ENCODE results near the gene CCDC158.

DNA sequence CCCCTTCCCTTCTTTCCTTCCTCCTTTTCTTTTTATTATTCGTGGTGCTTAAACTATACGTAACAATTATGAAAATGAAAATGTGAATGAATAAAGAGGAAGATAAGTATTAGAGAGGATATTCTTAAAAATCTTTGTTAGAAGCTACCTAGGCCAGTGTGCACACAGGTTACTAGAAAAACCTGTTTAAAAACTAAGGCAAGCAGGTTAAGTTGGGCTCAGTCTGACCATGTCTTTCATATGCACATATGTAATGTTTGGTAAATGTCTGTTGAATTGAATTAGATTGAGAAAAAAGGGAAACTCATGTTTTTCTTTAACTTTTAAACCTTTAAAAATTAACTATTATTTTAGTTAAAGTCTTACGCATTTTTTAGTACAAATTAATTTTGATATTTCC, 21.9 kb upstream of the CCDC158 start:
- TF ChIP-seq, protein P1, sequence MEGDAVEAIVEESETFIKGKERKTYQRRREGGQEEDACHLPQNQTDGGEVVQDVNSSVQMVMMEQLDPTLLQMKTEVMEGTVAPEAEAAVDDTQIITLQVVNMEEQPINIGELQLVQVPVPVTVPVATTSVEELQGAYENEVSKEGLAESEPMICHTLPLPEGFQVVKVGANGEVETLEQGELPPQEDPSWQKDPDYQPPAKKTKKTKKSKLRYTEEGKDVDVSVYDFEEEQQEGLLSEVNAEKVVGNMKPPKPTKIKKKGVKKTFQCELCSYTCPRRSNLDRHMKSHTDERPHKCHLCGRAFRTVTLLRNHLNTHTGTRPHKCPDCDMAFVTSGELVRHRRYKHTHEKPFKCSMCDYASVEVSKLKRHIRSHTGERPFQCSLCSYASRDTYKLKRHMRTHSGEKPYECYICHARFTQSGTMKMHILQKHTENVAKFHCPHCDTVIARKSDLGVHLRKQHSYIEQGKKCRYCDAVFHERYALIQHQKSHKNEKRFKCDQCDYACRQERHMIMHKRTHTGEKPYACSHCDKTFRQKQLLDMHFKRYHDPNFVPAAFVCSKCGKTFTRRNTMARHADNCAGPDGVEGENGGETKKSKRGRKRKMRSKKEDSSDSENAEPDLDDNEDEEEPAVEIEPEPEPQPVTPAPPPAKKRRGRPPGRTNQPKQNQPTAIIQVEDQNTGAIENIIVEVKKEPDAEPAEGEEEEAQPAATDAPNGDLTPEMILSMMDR (IDR thresholded peaks at IDR 0.05) = no peak
- no peak for TF ChIP-seq POLR2A (IDR thresholded peaks at IDR 0.05)

Measured in heart left ventricle (tissue), 13 donors.